A549 (cell line): ENCODE measurements around the gene ANKZF1.

Experiments used
- CTCF ChIP-seq: fragments of >200 bp; sonication (Bioruptor Twin); formaldehyde crosslinking; IDR thresholded peaks from 3 replicates; pipeline ENCODE4 v1.5.1; 2016
- NPAS2 ChIP-seq: fragments of 250-450 bp; sonication (Bioruptor Pico); IDR thresholded peaks from 2 replicates; pipeline ENCODE4 v1.8.0; 2022; ENCODE audit warnings: mild to moderate bottlenecking, moderate library complexity, borderline replicate concordance

GRCh38 chr2:219183151-219183772 lies 46.3 kb upstream of the ANKZF1 start:
- TF ChIP-seq NPAS2 (CRISPR knock-in tag) (no peak), CTCF (no peak)
